DMS114 treated with DMSO at 0.1 percent for 48 hours (cell line): ENCODE data around the gene EPHB3.
"Not testable (repeated sequence)": the region's sequence is repeated elsewhere in the genome, so short reads cannot be mapped to it uniquely, and the experiment has no call there.

ENCODE experiments used
- DNase-seq: peaks from one replicate; lab custom pipeline; 2025; ENCODE audit not compliant: unreplicated experiment; lab: John Stamatoyannopoulos, UW

Gene EPHB3

DNA sequence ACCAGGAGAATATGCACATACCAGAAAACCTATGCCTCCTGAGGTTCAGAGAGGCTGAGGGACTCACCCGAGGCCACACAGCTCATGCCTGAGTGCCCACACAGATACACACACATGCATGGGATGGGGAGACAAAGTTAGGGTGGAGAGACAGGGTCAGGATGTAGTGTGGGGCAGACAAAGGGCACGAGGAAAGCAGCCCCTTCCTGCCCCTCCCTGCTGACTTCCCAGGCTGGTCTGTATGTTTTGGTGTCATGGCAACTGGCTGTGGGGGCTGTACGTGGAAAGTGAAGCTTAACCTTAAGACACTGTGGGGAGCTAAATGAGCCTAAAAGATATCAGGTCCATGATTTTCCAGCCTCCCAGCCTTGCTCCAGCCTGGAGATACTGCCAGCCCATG is 57.8 kb downstream of the EPHB3 start:
- DNase-seq, result no peak

DNA sequence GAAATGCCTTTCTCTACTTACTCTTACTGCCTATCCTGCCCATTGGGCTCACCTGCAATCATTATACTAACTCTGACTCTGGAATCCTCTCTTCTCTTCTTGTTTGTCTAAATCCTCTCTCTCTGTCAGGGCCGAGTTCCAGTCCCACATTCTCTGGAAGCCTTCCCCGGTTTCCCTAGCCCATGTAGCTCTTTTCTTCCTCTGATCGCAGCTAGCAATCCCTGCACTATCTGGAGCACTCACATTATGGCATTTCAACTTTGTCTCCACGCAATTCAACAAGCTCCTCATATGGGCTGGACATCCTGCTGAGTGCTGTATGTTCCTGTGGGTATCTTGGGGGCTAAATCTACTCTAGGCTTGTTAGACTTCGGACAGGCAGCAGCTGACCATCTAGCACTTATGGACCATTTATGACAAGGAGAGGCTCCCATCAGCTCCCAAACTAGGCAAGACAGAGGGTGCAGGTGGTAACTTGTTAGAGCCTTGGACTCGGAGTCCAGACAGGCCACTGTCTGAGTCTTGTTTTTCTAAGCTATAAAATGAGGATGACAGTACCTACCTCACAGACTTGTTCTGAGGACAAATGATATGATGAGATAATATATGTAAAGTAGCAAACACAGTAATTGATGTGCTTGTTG is 58.3 kb downstream of the EPHB3 start:
- DNase-seq, result no peak

GRCh38 chr3:184620475-184621119 is 59.0 kb downstream of the EPHB3 start:
- DNase-seq, result no peak

GRCh38 chr3:184622156-184622555 is 60.6 kb downstream of the EPHB3 start:
- not testable (repeated sequence) for DNase-seq

DNA sequence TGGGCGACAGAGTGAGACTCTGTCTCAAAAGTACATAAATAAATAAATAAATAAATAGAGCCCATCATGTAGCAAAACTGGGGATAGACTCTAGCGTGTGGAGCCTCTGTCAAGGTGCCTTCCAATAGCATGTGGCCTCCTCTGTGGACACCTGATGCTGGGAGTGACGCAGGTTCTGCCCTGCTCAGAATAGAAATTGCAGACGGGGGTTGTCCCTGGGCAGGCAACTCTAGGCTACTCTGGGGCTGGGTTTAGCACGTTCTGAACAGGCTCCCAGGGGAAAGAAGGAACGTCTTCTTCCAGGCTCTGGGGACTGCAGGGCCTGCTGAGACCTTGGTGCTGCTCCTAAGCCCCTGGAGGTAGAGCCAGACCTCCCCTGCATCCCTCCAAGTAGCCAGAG is 65.3 kb downstream of the EPHB3 start:
- no peak for DNase-seq

DNA sequence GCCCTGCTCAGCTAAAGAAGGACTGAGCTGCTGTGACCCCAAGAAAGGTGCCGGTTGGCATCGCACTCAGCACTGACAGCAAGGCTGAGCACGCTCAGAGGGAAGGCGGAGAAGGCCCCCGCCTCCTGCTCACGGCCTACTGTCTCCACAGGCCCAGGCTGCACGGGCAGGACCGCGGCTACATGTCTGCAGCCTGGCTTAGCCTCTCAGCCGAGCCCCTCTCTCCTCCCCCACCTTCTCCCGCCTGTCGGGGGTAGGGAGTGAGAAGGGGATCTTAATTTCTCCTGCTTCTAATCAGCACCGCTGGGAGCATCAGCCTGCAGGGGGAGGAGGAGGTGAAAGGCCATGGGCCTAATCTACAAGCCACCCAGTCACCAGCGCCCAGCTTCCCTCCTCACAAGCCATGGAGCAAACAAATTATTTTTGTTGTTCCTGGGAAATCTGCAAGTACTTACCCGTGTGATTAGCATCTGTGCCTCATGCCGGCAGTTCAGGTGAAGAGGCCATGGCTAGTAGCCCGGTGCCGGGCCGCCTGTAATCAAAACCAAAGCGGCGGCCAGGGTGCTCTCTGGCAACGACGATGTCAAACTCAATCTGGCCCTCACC is 68.1 kb downstream of the EPHB3 start:
- DNase-seq, result no peak

DNA sequence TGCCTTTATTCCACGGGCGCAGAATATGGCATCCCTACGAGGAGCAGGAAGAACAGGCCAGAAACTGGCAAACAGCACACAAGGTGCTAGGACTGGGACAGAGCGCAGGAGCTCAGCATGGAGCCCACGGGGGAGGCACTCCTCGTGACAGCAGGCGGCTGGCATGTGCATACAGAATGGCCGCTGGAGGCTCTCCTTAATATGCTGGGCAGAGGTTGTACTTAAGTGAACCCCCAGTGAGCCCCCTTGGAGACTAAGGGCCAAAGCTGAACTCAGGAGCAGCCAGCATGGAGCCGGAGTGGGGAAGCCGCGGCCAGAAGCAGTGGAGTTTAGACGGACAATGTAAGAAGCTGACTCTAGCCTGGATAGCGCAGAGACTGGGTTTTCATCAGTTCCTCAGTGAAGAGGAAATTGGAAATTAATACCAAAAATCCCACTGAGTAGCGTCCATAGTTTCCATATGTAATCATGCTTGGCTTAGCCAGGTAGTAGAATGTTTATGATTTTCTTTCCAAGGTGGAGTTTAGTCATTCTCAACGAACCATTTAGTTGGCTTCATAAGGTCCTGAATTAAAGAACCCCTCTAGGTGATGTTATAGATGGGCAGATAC is 69.4 kb downstream of the EPHB3 start:
- no peak for DNase-seq

DNA sequence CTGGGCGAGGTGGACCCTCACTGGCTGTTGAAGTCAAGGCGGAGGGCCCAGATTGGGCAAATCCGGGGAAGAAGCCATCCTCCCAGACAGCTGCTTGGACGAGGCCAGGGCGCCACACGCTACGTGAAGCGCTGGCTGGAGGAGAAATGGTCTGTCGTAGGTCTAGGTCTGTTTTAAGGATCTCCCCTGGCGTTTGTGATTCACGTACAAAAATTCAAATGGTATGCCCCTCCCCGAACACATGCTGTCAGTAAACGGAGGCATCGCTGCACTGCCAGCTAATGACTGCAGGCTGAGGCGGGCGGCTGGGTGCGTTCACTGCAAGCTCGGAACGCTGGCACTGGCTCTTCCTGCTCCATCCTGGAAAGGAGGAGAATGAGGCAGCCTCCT is 69.9 kb downstream of the EPHB3 start:
- DNase-seq, result no peak
